Measurements from ENCODE around the gene AP2A2. TPM values are rescaled to one million over a fixed set of nuclear protein-coding genes. Genes with fewer than 3 reads are reported as not detected.

AP2A2 gene
- 23.1 and 26.0 TPM in 2 replicates for total RNA-seq

GRCh38 chr11:925496-926301 lies at the start of gene AP2A2:
Gene AP2A2 (plus strand): TSS chr11:925870. CDS start chr11:926022, 152 bp downstream.
- DNase-seq (ENCODE audit: low read depth in 2 of 2), result peak; percentile 93 to 95

GRCh38 chr11:876545-876944 lies 49.1 kb upstream of the AP2A2 start:
- peak in 1 of 2 donors; percentile 62 for DNase-seq (ENCODE audit: low read depth in 2 of 2)

GRCh38 chr11:877565-877964 lies 48.1 kb upstream of the AP2A2 start:
- peak in 1 of 2 donors; percentile 23 for DNase-seq (ENCODE audit: low read depth in 2 of 2)

- DNase-seq (ENCODE audit: low read depth in 2 of 2), result no peak
These were observed 45.2 kb upstream of the AP2A2 start for GRCh38 chr11:880447-880846.

- DNase-seq (ENCODE audit: low read depth in 2 of 2), result no peak
These were observed 43.1 kb upstream of the AP2A2 start for GRCh38 chr11:882596-882995.

GRCh38 chr11:883527-883926 lies 42.1 kb upstream of the AP2A2 start:
- DNase-seq (ENCODE audit: low read depth in 2 of 2), result no peak

GRCh38 chr11:884578-885070 lies 41.0 kb upstream of the AP2A2 start:
- no peak for DNase-seq (ENCODE audit: low read depth in 2 of 2)

- DNase-seq (ENCODE audit: low read depth in 2 of 2), result no peak
These were observed 39.1 kb upstream of the AP2A2 start for GRCh38 chr11:886568-886967.

GRCh38 chr11:887589-887988 lies 38.1 kb upstream of the AP2A2 start:
- no peak for DNase-seq (ENCODE audit: low read depth in 2 of 2)

GRCh38 chr11:888310-889212 lies 37.1 kb upstream of the AP2A2 start:
- DNase-seq (ENCODE audit: low read depth in 2 of 2), result no peak

GRCh38 chr11:889257-889656 lies 36.4 kb upstream of the AP2A2 start:
- DNase-seq (ENCODE audit: low read depth in 2 of 2), result no peak

- no peak for DNase-seq (ENCODE audit: low read depth in 2 of 2)
These were observed 35.8 kb upstream of the AP2A2 start for GRCh38 chr11:889687-890475.

GRCh38 chr11:890794-891540 lies 34.7 kb upstream of the AP2A2 start:
- no peak for DNase-seq (ENCODE audit: low read depth in 2 of 2)

- no peak for DNase-seq (ENCODE audit: low read depth in 2 of 2)
These were observed 32.5 kb upstream of the AP2A2 start for GRCh38 chr11:893008-893654.

- DNase-seq (ENCODE audit: low read depth in 2 of 2), result no peak
These were observed 31.0 kb upstream of the AP2A2 start for GRCh38 chr11:894575-895201.

GRCh38 chr11:895331-896110 lies 30.1 kb upstream of the AP2A2 start:
- no peak for DNase-seq (ENCODE audit: low read depth in 2 of 2)

GRCh38 chr11:897253-898142 lies 28.2 kb upstream of the AP2A2 start:
- no peak for DNase-seq (ENCODE audit: low read depth in 2 of 2)

GRCh38 chr11:898143-898511 lies 27.5 kb upstream of the AP2A2 start:
- DNase-seq (ENCODE audit: low read depth in 2 of 2), result peak; percentile 37 to 66

Data from lung microvascular endothelial cell (primary cell).